ENCODE results near the gene TTC16.
A peak's percentile ranks its signal among the peaks of the same experiment; 100 is the strongest.
"Not testable (repeated sequence)": the region's sequence is repeated elsewhere in the genome, so short reads cannot be mapped to it uniquely, and the experiment has no call there.

TTC16 gene

DNA sequence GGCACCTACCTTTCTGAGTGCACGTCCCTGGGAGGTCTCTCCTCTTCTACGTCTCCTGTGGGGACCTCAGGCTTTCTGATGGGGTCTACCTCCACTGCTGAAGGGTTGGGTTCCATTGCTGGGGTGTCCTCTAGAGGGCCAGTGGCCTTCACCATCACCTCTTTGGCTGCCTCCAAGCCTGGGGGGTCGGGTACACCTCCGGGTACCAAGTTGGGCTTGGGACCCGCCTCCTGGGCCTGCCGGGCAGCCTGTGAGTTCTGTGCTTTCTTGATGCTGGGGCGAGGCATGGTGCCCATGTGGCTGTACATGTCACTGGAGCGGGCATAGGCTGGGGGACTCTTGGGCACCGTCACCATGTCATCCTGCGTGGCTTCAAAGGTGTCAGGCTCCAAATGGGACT lies 58.1 kb downstream of the TTC16 start:
- no peak for DNase-seq
- peak overlapping the region; percentile 29 to 58 for H3K4me3 Mint-ChIP-seq
- peaks cover 57% of the 10 kb centered on the region for H3K36me3 Mint-ChIP-seq (ENCODE audit: insufficient read depth)
- no peaks in the 10 kb centered on the region for H3K27me3 Mint-ChIP-seq
- ATAC-seq (replicated peaks): no peak
- no peaks in the 10 kb centered on the region for H3K9me3 Mint-ChIP-seq
- H3K27ac Mint-ChIP-seq: peak overlapping the region in 1 of 2 donors; percentile 22
- peaks cover 46 to 49% of the 10 kb centered on the region in 2 donors for H3K4me1 Mint-ChIP-seq (ENCODE audit: low read depth in 2 of 2)

DNA sequence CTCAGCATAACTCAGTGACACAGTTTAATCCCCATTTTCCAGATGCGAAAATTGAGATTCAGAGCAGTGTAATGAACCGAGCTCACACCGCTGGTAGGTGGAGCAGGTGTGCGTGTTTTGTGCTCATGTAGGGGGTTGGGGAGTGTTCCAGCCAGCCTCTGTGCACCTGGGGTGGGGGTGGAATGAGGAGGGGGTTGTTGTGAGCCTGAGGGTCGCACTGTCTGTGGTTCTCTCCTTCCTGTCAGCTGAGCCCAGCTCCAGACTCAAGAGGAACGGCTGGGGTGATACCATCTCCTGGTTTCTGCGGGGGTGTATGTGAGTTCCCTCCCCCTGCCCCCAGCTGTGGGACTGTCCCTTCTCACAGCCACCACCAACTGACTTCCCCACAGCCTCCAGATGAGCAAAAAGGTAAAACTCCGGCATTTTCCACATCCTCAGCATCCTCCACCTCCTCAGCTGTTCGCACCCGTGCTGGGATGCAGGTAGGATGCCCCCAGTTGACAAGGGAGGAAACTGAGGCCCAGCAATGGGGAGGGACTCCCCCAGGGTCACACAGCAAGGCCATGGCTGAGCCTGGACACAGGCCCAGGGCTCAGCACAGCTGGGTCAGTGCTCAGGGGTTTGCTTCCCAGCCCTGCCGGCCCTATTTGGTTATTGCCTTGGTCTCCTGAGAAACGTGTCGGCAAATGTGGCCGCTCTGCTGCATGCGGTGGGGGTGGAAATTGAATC lies 60.5 kb downstream of the TTC16 start:
- peaks cover 51% of the 10 kb centered on the region for H3K36me3 Mint-ChIP-seq (ENCODE audit: insufficient read depth)
- no peaks in the 10 kb centered on the region for H3K9me3 Mint-ChIP-seq
- peak; percentile 69 to 73 (median 71) for DNase-seq
- H3K4me1 Mint-ChIP-seq (ENCODE audit: low read depth in 2 of 2): peaks cover 38 to 42% of the 10 kb centered on the region in 2 donors
- peak overlapping the region; percentile 92 to 97 for H3K4me3 Mint-ChIP-seq
- H3K27ac Mint-ChIP-seq: peak overlapping the region; percentile 89 to 94
- peak; percentile 61 for ATAC-seq (replicated peaks)
- H3K27me3 Mint-ChIP-seq: no peaks in the 10 kb centered on the region

DNA sequence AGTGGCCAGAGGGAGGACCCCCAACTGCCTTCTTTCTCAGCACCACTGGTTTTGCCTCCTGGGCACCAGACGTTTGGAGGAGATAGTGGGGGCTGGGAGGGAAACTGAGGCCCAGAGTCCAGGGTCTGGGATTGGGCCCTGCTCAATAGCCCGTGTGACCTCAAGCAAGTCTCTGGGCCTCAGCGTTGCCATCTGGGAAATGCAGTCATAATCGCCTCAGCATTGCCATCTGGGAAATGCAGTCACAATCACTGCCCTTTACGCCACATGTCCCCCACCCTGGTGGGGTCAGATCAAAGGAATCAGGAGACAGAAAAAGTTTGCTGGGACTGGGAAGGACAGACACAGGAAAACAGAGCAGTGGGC lies 61.0 kb downstream of the TTC16 start:
- ATAC-seq (replicated peaks): no peak
- no peaks in the 10 kb centered on the region for H3K27me3 Mint-ChIP-seq
- DNase-seq: no peak

DNA sequence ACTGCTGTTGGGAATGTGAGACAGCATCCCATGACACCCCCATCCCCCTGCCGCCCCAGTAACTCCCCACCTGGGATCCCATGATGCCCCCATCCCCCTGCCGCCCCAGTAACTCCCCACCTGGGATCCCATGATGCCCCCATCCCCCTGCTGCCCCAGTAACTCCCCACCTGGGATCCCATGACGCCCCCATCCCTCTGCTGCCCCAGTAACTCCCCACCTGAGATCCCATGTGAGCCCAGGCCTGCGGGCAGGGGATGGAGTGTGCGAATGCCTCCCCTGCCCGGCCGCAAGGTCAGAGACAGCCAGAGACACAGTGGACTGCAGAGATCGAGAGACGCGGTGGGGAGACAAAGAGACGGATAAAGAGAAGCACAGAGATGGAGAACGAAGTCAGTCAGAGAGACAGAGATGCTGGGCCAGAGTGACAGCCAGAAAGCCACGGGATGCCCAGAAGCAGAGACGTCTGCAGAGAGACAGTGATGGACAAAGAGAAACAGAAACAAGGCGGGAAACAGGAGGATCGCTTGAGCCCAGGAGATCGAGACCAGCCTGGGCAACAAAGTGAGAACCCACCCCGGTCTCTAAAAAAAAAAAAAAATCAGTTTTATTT lies 61.6 kb downstream of the TTC16 start:
- no peak for ATAC-seq (replicated peaks)
- peaks cover 42 to 50% of the 10 kb centered on the region in 2 donors for H3K4me1 Mint-ChIP-seq (ENCODE audit: low read depth in 2 of 2)
- H3K36me3 Mint-ChIP-seq (ENCODE audit: insufficient read depth): peaks cover 42% of the 10 kb centered on the region
- no peaks in the 10 kb centered on the region for H3K9me3 Mint-ChIP-seq
- peak overlapping the region; percentile 92 to 97 for H3K4me3 Mint-ChIP-seq
- DNase-seq: no peak
- no peaks in the 10 kb centered on the region for H3K27me3 Mint-ChIP-seq
- H3K27ac Mint-ChIP-seq: peak overlapping the region; percentile 89 to 94

More for the DNA sequence above, 61.0 kb downstream of the TTC16 start:
- peak overlapping the region; percentile 92 to 97 for H3K4me3 Mint-ChIP-seq
- H3K27ac Mint-ChIP-seq: peak overlapping the region; percentile 89 to 94
- H3K4me1 Mint-ChIP-seq (ENCODE audit: low read depth in 2 of 2): peaks cover 39 to 47% of the 10 kb centered on the region in 2 donors
- no peaks in the 10 kb centered on the region for H3K9me3 Mint-ChIP-seq
- H3K36me3 Mint-ChIP-seq (ENCODE audit: insufficient read depth): peaks cover 46% of the 10 kb centered on the region

DNA sequence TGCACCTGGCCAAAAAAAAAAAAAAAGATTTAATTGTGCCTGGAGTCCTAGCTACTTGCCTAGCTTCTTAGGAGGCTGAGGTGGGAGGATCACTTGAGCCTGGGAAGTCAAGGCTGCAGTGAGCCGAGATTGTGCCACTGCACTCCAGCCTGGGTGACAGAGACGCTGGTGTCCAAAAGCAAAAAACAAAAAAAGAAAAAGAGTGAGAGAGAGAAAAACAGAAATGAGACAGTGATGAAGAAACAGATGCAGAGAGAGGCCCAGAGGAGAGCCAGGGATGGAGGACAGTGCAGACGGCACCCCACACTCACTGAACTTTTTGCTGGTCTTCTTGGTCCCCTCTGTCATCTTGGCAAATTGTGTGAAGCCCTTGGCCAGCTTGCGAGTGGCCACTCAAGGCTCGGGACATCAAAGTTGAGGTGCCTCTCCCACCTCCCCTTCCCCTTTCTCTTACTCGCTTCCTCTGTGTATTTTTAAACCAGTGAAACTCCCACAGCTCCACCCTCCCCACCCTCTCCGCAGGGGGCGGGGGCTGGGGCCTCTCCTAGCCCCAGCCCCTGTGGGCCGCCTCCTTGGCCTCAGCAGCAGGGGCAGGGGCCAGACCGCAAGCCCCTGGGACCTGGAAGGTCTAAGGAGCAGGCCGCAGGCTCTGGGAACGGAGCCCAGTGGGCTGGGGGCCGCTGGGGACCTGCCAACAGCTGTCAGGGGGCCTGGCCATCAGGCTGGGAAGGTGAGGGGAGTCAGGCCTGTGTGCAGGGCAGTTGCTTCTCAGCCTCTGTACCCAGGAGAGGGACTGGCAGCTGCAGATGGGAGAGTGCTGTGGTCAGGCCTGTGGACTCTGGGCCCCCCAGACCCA lies 62.6 kb downstream of the TTC16 start, which contains the start of gene SH2D3C:
SH2D3C (minus strand) TSS at position 387 of the 856 bp plus-strand sequence; CDS start at position 348, 39 bp downstream.
- H3K36me3 Mint-ChIP-seq (ENCODE audit: insufficient read depth): peaks cover 42% of the 10 kb centered on the region
- ATAC-seq (replicated peaks): peak; percentile 10
- H3K9me3 Mint-ChIP-seq: no peaks in the 10 kb centered on the region
- H3K4me1 Mint-ChIP-seq (ENCODE audit: low read depth in 2 of 2): peaks cover 50 to 61% of the 10 kb centered on the region in 2 donors
- H3K27me3 Mint-ChIP-seq: no peaks in the 10 kb centered on the region
- DNase-seq: no peak
- H3K4me3 Mint-ChIP-seq: peak within 1 kb of the TSS; percentile 92 to 97
- peak within 1 kb of the TSS; percentile 89 to 94 for H3K27ac Mint-ChIP-seq

DNA sequence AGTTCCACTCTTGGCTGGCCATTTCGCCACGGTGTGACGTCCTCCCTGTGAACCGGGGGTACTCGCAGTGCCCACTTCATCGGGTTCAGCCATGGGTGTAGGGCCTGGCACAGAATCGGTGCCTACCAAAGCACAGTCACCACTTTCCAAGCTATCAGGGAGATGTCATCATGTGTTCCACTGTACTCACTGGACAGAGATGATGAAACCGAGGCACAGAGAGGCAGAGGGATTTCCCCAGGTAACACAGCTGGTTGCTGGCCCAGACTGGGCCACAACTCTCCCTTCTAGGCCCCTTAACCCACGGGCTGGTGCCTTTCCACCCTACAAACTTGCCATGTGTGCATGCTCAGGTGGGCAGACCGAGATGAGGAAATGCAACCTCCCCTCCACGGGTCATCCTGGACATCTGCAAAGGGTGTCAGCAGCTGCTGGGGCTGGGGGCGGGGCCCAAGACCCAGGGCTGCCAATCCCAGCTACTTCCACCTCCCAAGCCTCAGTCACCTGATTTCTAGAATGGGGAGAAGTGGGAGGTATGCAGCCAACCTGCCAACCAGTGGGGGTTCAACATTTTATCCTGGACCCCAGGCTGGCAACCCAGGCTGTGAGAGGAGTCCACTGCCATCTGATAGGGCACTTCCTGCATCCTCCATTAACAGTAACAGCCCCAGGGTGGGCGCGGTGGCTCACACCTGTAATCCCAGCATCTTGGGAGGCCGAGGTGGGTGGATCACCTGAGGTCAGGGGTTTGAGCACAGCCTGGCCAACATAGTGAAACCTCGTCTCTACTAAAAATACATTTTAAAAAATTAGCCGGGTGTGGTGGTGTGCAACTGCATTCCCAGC lies 63.5 kb downstream of the TTC16 start:
- H3K27ac Mint-ChIP-seq: peak overlapping the region; percentile 89 to 94
- no peaks in the 10 kb centered on the region for H3K27me3 Mint-ChIP-seq
- peaks cover 34% of the 10 kb centered on the region for H3K36me3 Mint-ChIP-seq (ENCODE audit: insufficient read depth)

DNA sequence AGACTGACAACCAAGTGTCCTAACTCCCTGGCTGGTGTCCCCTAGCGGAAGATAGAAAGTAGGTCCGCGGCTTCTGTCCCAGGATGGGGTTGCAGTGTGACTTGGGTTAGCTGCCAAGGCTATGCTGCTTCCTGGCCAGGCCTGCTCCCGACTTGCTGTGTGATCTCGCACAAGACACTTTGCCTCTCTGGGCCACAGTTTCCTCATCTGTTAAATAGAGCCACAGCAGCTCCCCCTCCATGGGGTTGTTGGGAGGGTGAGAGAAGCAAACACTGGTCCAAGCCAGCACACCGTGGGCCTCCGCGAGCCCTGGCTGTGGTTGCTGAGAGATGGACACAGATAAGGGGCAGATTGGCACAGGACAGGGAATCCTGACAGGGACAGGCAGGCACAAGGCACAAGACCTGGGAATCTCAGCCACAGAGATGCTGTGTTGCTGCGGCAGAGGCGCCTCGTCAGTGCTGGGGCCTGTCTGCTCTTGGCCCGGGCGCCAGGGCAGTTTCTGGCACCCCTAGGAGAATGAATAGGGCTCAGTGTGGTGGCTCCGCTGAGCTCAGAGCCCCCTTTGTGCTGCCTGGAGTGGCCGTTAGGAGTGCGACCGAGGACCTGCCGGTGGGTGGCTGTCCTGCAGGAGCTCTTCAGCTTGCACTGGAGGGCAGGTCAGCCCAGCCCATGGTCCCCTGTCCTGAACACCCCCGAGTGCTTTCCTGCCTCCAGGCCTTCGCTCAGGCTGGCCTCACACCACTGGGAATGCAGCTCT lies 64.4 kb downstream of the TTC16 start:
- Mint-ChIP-seq H3K4me1 (ENCODE audit: low read depth in 2 of 2) (peaks cover 55 to 64% of the 10 kb centered on the region in 2 donors), H3K27ac (peak overlapping the region; percentile 89 to 94), H3K9me3 (no peaks in the 10 kb centered on the region), H3K27me3 (no peaks in the 10 kb centered on the region), H3K4me3 (peak overlapping the region; percentile 92 to 97), H3K36me3 (ENCODE audit: insufficient read depth) (peaks cover 34% of the 10 kb centered on the region)
- no peak for DNase-seq
- ATAC-seq (replicated peaks): no peak

More for the DNA sequence above, 63.5 kb downstream of the TTC16 start:
- peak; percentile 47 for ATAC-seq (replicated peaks)
- peak in 2 of 3 experiments; percentile 41 to 49 for DNase-seq
- Mint-ChIP-seq H3K9me3 (no peaks in the 10 kb centered on the region), H3K4me1 (ENCODE audit: low read depth in 2 of 2) (peaks cover 54 to 64% of the 10 kb centered on the region in 2 donors), H3K4me3 (peak overlapping the region; percentile 92 to 97)

DNA sequence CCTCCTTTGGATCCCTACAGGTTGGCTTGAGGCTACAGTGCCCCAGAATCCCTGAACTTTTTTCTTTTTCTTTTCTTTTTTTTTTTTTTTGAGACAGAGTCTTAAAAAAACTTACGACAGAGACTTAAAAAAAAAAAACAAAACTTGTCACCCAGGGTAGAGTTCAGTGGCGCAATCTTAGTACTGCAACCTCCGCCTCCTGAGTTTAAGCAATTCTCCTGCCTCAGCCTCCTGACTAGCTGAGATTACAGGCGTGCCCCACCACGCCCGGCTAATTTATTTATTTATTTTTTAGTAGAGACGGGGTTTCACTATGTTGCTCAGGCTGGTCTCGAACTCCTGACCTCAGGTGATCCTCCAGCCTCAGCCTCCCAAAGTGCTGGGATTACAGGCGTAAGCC lies 65.0 kb downstream of the TTC16 start:
- ATAC-seq (replicated peaks); H3K9me3 Mint-ChIP-seq; H3K27me3 Mint-ChIP-seq; DNase-seq: not testable (repeated sequence)
- Mint-ChIP-seq H3K27ac (peak overlapping the region; percentile 88 to 89), H3K36me3 (ENCODE audit: insufficient read depth) (peaks cover 36% of the 10 kb centered on the region), H3K4me3 (peak overlapping the region; percentile 67 to 92), H3K4me1 (ENCODE audit: low read depth in 2 of 2) (peaks cover 55 to 64% of the 10 kb centered on the region in 2 donors)

Measured in effector memory CD8-positive, alpha-beta T cell (primary cell).